Thyroid gland (tissue), 4 donors: ENCODE measurements around the gene HEBP1.

ENCODE experiments used
- CTCF ChIP-seq, 6 experiments: fragments of 200-600 bp in 3 of 6; fragments of 450-650 bp in 3 of 6; sonication (generic) in 3 of 6; IDR thresholded peaks; one replicate each; pipeline ENCODE4 v1.5.1; 2016 to 2019; ENCODE audit warnings: antibody characterized with exemption in 6 of 6, mild to moderate bottlenecking in 2 of 6, inconsistent platforms in 1 of 6, moderate library complexity in 1 of 6
- POLR2A ChIP-seq, 2 donors: fragments of 450-650 bp; IDR thresholded peaks; one replicate each; pipeline ENCODE4 v1.6.1; 2017; ENCODE audit warnings: antibody characterized with exemption in 2 of 2, mild to moderate bottlenecking in 2 of 2, moderate library complexity in 1 of 2

- TF ChIP-seq CTCF (IDR thresholded peaks at IDR 0.05) (no peak), POLR2A (IDR thresholded peaks at IDR 0.05) (no peak)
Observed at GRCh38 chr12:13036881-13037280, 36.8 kb upstream of the HEBP1 start.
